ENCODE data around the gene KIAA0232. TPM values are rescaled to one million over a fixed set of nuclear protein-coding genes. Genes with fewer than 3 reads are reported as not detected.
A peak's percentile ranks its signal among the peaks of the same experiment; 100 is the strongest.

KIAA0232 gene
- total RNA-seq, 1 experiment from 2014 or later = 28.5 TPM

GRCh38 chr4:6747294-6748051 is 35.1 kb upstream of the KIAA0232 start:
- H4K20me1 ChIP-seq (ENCODE audit: control insufficient read depth, insufficient read depth, insufficient read length) = peaks cover 2% of the 10 kb centered on the region
- Mint-ChIP-seq H3K9me3 (no peaks in the 10 kb centered on the region; a peak in 1 of 5 replicates), H3K27ac (peak overlapping the region in 1 of 3 experiments; percentile 63; a peak in 1 of 7 replicates), H3K36me3 (ENCODE audit: insufficient read depth in 1 of 3, low read depth in 3 of 3) (no peaks in the 10 kb centered on the region), H3K27me3 (ENCODE audit: low read depth) (no peaks in the 10 kb centered on the region; the same call in 1 of the 2 replicates), H3K4me3 (no peak overlapping the region; a peak in 1 of 5 replicates), H3K4me1 (peaks cover 2 to 13% of the 10 kb centered on the region in 2 experiments; a peak in 3 of 4 replicates)
- no peaks in the 10 kb centered on the region for H3K79me2 ChIP-seq (ENCODE audit: insufficient read depth, low read length)
- H2BK5ac ChIP-seq (ENCODE audit: insufficient read length, low read length) = no peak overlapping the region
- no peak overlapping the region for H4K91ac ChIP-seq (ENCODE audit: insufficient read length, low read depth, low read length)
- H3K9me3 ChIP-seq (ENCODE audit: control insufficient read depth, low read depth, low read length) = no peaks in the 10 kb centered on the region
- H2AK5ac ChIP-seq (ENCODE audit: insufficient read length, low read length) = no peak overlapping the region
- H3K4me1 ChIP-seq (ENCODE audit: insufficient read depth, low read length) = no peaks in the 10 kb centered on the region
- H2BK20ac ChIP-seq (ENCODE audit: low read depth, low read length, poor library complexity, severe bottlenecking) = no peak overlapping the region
- H2BK120ac ChIP-seq (ENCODE audit: low read depth, low read length, poor library complexity, severe bottlenecking) = no peak overlapping the region
- TF ChIP-seq CTCF (conservative IDR thresholded peaks at IDR 0.05) = no peak
- no peak overlapping the region for H3K4me2 ChIP-seq (ENCODE audit: insufficient read depth, insufficient read length, low read length)
- H3K14ac ChIP-seq (ENCODE audit: insufficient read depth, low read length) = no peak overlapping the region; the same call in 1 of the 2 replicates
- no peak overlapping the region for H3K18ac ChIP-seq (ENCODE audit: insufficient read length, low read depth, low read length)
- no peak overlapping the region for H4K8ac ChIP-seq (replicated peaks; ENCODE audit: insufficient read length, low read depth, low read length)
- no peak overlapping the region for H3K9ac ChIP-seq (ENCODE audit: extremely low read depth, insufficient read length, low read length)
- H3K27me3 ChIP-seq (ENCODE audit: insufficient read depth, low read length) = no peaks in the 10 kb centered on the region
- no peak overlapping the region for H4K5ac ChIP-seq (ENCODE audit: insufficient read length, low read depth, low read length)
- H3K79me1 ChIP-seq (ENCODE audit: insufficient read depth, low read depth, low read length, poor library complexity, severe bottlenecking) = no peaks in the 10 kb centered on the region
- no peak overlapping the region for H2BK12ac ChIP-seq (ENCODE audit: insufficient read length, low read depth, low read length)
- no CpG with 5 or more reads among the region's 11 CpGs for WGBS (ENCODE audit: extremely low coverage, insufficient read length, low lambda C conversion rate)
- H2BK15ac ChIP-seq (ENCODE audit: low read depth, low read length) = no peak overlapping the region
- H2AFZ ChIP-seq (ENCODE audit: low read length) = no peak overlapping the region
- no peak for DNase-seq
- H3K56ac ChIP-seq (ENCODE audit: insufficient read length, low read depth, low read length) = no peak overlapping the region
- H3K27ac ChIP-seq (ENCODE audit: insufficient read length, low read depth, low read length) = no peak overlapping the region
- H3K4ac ChIP-seq (ENCODE audit: low read depth, low read length) = no peak overlapping the region
- H3K23ac ChIP-seq (ENCODE audit: insufficient read length, low read depth, low read length) = no peak overlapping the region
- no peak overlapping the region for H3T11ph ChIP-seq (ENCODE audit: low read length)
- H3K23me2 ChIP-seq (ENCODE audit: insufficient read length, low read depth, low read length, poor library complexity, severe bottlenecking) = no peaks in the 10 kb centered on the region

Data from H9 (cell line).